Fibroblast of lung (primary cell): Measurements from ENCODE around the gene GVQW3. TPM values are rescaled to one million over a fixed set of nuclear protein-coding genes. Genes with fewer than 3 reads are reported as not detected.

ENCODE experiments used
- DNase-seq, 2 donors: peaks; one replicate each; pipeline versions ENCODE4 v3.0.0 to v3.0.0-alpha.2; 2010; ENCODE audit warnings: low read depth in 2 of 2
- H2AFZ ChIP-seq: 2 replicates; pipeline ENCODE4 v1.5.1; 2012; ENCODE audit warnings: low read length, control low read depth, inconsistent platforms
- H3K27ac ChIP-seq: 2 replicates; pipeline ENCODE4 v1.5.1; 2011; ENCODE audit warnings: low read length, control low read depth; ENCODE audit not compliant: insufficient read depth
- H3K27me3 ChIP-seq: 2 replicates; pipeline ENCODE4 v1.5.1; 2011; ENCODE audit warnings: mild to moderate bottlenecking, low read length; ENCODE audit not compliant: control insufficient read depth, insufficient read depth
- H3K36me3 ChIP-seq: 2 replicates; pipeline ENCODE4 v1.5.1; 2011; ENCODE audit warnings: low read length; ENCODE audit not compliant: control insufficient read depth, insufficient read depth
- H3K4me1 ChIP-seq: 2 replicates; pipeline ENCODE4 v1.5.1; 2011; ENCODE audit warnings: low read length; ENCODE audit not compliant: control insufficient read depth, insufficient read depth; ENCODE audit errors: extremely low read depth
- H3K4me2 ChIP-seq: 2 replicates; pipeline ENCODE4 v1.5.1; 2011; ENCODE audit warnings: low read length, control low read depth; ENCODE audit not compliant: insufficient read depth; ENCODE audit errors: extremely low read depth
- H3K4me3 ChIP-seq, 4 experiments: fragments of 200-600 bp in 1 of 4; sonication (generic) in 1 of 4; replicated peaks in 1 of 4; 2 replicates each; pipeline ENCODE4 v1.5.1; 2011 to 2016; ENCODE audit warnings: low read length in 4 of 4, low read depth in 3 of 4, mild to moderate bottlenecking in 3 of 4, control low read depth in 2 of 4, inconsistent platforms in 1 of 4, mixed read lengths in 1 of 4; ENCODE audit not compliant: insufficient read depth in 1 of 4; ENCODE audit errors: control extremely low read depth in 1 of 4
- H3K79me2 ChIP-seq: 2 replicates; pipeline ENCODE4 v1.5.1; 2012; ENCODE audit warnings: mild to moderate bottlenecking, low read length, inconsistent platforms; ENCODE audit not compliant: control insufficient read depth, insufficient read depth
- H3K9ac ChIP-seq: 2 replicates; pipeline ENCODE4 v1.5.1; 2011; ENCODE audit warnings: mild to moderate bottlenecking, low read length, control low read depth; ENCODE audit not compliant: insufficient read depth
- H3K9me3 ChIP-seq: 2 replicates; pipeline ENCODE4 v1.5.1; 2012; ENCODE audit warnings: low read depth, low read length; ENCODE audit not compliant: control insufficient read depth, insufficient read depth
- H4K20me1 ChIP-seq: 2 replicates; pipeline ENCODE4 v1.5.1; 2011; ENCODE audit warnings: low read length; ENCODE audit not compliant: control insufficient read depth, insufficient read depth; ENCODE audit errors: extremely low read depth
- EZH2 ChIP-seq: IDR thresholded peaks from 2 replicates; pipeline ENCODE4 v1.5.1; 2012; ENCODE audit warnings: low read length, control low read depth, mild to moderate bottlenecking; ENCODE audit errors: missing control alignments
- polyA plus RNA-seq, 2 donors: library from polyadenylated mRNA; depleted of rRNA in 1 of 2; stranded (reverse) in 1 of 2; unstranded in 1 of 2; fragments of >200 nt; gene quantifications; 2 replicates each; pipeline ENCODE4 v1.2.1, GENCODE V29; 2011 to 2012; ENCODE audit warnings: missing spikeins in 1 of 2
- total RNA-seq: library from RNA; depleted of rRNA; stranded (reverse); fragments of >200 nt; gene quantifications from 2 replicates; pipeline ENCODE4 v1.2.1, GENCODE V29; 2014
- TF ChIP-seq, protein P1 (sequence below), 2 donors: IDR thresholded peaks in 1 of 2; conservative IDR thresholded peaks in 1 of 2; 1 replicate in 1 of 2; 2 replicates in 1 of 2; pipeline ENCODE4 v1.5.1; 2011 to 2012; ENCODE audit warnings: low read length in 2 of 2, control low read depth in 1 of 2, inconsistent platforms in 1 of 2, low read depth in 1 of 2, mild to moderate bottlenecking in 1 of 2

The GVQW3 gene
- total and polyA plus RNA-seq, 2 donors (not counting 1 experiment from before 2014, with no cell fraction given) = 1.3 to 1.4 TPM

DNA sequence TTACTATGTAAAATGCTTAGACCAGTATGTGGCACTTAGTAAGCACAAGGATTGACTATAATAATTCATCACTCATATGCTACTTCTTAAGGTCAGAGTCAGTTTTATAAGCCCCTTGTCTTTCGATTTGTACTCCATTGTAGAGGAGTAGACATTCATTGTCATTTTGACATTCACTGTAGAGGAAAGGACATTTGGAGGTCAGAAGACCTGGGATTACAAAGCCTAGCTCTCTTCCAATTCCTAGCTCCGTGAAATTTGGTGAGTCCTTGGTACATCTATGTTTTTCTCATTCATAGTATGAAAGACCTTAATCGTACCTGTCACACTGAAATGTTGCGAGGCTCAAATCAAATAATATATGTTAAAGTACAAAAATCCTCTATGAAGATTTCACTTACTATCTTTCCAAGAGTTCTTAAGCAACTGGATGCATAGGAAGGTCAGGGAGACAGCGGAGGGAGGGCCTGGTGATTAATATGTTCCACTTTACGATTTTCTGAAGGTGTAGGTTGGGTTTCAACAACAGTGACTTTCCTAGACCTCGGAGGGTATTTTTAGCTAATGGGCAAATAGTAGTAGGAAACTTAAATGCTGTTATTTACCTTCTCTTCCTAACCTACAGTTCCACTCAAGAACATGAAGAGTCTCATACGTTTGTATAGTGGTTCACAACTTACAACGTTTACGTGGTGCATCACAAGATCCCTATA lies 62.3 kb downstream of the GVQW3 start:
- Histone ChIP-seq H3K4me2 (peak overlapping the region; percentile 76), H2AFZ (no peak overlapping the region), H3K36me3 (peaks cover under 1% of the 10 kb centered on the region), H3K27me3 (no peaks in the 10 kb centered on the region), H3K9ac (peak overlapping the region; percentile 86), H3K4me3 (peak overlapping the region; percentile 80 to 97 (median 92)), H3K27ac (peak overlapping the region; percentile 94), H3K9me3 (no peaks in the 10 kb centered on the region), H3K79me2 (peaks cover 20% of the 10 kb centered on the region), H3K4me1 (no peaks in the 10 kb centered on the region), H4K20me1 (no peaks in the 10 kb centered on the region)
- DNase-seq = peak; percentile 2 to 42
- TF ChIP-seq, protein P1, sequence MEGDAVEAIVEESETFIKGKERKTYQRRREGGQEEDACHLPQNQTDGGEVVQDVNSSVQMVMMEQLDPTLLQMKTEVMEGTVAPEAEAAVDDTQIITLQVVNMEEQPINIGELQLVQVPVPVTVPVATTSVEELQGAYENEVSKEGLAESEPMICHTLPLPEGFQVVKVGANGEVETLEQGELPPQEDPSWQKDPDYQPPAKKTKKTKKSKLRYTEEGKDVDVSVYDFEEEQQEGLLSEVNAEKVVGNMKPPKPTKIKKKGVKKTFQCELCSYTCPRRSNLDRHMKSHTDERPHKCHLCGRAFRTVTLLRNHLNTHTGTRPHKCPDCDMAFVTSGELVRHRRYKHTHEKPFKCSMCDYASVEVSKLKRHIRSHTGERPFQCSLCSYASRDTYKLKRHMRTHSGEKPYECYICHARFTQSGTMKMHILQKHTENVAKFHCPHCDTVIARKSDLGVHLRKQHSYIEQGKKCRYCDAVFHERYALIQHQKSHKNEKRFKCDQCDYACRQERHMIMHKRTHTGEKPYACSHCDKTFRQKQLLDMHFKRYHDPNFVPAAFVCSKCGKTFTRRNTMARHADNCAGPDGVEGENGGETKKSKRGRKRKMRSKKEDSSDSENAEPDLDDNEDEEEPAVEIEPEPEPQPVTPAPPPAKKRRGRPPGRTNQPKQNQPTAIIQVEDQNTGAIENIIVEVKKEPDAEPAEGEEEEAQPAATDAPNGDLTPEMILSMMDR (conservative IDR thresholded peaks at IDR 0.05 in 1 of 2, IDR thresholded peaks at IDR 0.05 in 1 of 2; ENCODE audit: low read depth in 1 of 2, low read length in 2 of 2) = no peak
- no peak for TF ChIP-seq EZH2

DNA sequence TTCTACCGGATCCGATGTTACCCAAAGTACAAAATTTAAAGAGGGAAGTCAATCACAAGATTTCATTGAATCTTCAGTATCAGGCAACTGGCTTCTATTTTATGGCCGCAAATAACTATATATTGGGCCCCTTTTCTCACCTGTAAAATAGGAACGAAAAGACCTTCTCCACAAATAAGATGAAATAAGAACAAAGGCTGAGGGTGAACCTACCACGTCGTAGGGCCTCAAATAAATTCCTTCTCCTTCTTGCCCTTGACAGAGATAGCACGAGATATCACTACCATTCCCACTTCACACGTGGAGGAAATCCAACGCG lies 62.9 kb downstream of the GVQW3 start:
- H3K9ac ChIP-seq = peak overlapping the region; percentile 86
- H2AFZ ChIP-seq = peak overlapping the region; percentile 87
- no peaks in the 10 kb centered on the region for H4K20me1 ChIP-seq
- H3K4me3 ChIP-seq = peak overlapping the region; percentile 80 to 97 (median 92)
- no peaks in the 10 kb centered on the region for H3K9me3 ChIP-seq
- peak overlapping the region; percentile 94 for H3K27ac ChIP-seq
- TF ChIP-seq EZH2 = no peak
- TF ChIP-seq, protein P1 (conservative IDR thresholded peaks at IDR 0.05 in 1 of 2, IDR thresholded peaks at IDR 0.05 in 1 of 2; ENCODE audit: low read depth in 1 of 2, low read length in 2 of 2) = no peak
- H3K27me3 ChIP-seq = no peaks in the 10 kb centered on the region
- no peak for DNase-seq
- peak overlapping the region; percentile 76 for H3K4me2 ChIP-seq
- peaks cover 2% of the 10 kb centered on the region for H3K36me3 ChIP-seq
- H3K79me2 ChIP-seq = peaks cover 20% of the 10 kb centered on the region
- H3K4me1 ChIP-seq = no peaks in the 10 kb centered on the region

DNA sequence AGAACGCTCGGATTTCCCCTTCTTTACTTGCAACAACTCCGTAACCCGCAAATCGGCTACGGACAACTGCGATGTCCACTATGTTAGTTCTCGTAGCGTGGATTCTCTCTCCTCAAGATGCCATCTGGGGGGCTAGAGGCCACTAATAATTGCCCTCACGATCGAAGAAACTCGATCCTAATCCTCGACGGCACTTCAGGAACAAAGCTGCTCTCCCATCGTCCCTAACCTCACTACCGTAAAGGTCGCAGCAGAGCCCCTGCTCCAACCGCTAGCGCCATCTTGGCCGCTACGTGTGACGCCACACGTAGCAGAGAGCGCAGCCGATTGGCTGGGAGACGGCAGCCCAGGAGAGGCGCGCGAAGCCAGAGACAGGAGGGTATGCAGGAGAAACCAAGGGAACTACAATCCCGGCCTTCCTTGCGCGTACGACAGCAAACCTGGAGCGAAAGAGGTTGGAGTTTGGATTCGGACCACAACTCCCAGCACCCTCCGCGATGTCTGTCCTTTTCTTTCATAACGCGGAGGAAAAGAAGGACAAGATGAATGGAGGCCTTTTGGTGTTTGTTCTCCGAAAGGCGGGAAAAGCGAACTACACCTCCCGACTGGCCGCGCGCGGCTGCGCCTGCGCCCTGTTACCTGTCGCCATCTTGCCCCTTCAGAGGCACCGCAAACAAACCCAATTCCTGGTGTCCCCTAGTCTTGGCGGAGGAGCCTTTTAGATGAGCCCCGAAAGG lies 63.4 kb downstream of the GVQW3 start, which contains the start of gene EMSY:
Gene EMSY, plus strand, starts transcription at position 635 of the 737 bp plus-strand sequence. CDS start 1,921 bp downstream, outside the sequence.
- Histone ChIP-seq H3K4me2 (peak within 1 kb of the TSS; percentile 95), H4K20me1 (no peaks in the 10 kb centered on the region), H3K9me3 (no peaks in the 10 kb centered on the region), H3K79me2 (peaks cover 20% of the 10 kb centered on the region), H3K9ac (peak within 1 kb of the TSS; percentile 93), H3K4me3 (peak within 1 kb of the TSS; percentile 80 to 97 (median 92)), H2AFZ (peak within 1 kb of the TSS; percentile 87), H3K4me1 (no peaks in the 10 kb centered on the region), H3K27me3 (no peaks in the 10 kb centered on the region), H3K36me3 (peaks cover 2% of the 10 kb centered on the region), H3K27ac (peak within 1 kb of the TSS; percentile 94)
- TF ChIP-seq, protein P1 (conservative IDR thresholded peaks at IDR 0.05 in 1 of 2, IDR thresholded peaks at IDR 0.05 in 1 of 2; ENCODE audit: low read depth in 1 of 2, low read length in 2 of 2) = no peak
- TF ChIP-seq EZH2 = no peak
- peak; percentile 100 for DNase-seq
